NCI-H1048 (cell line): ENCODE measurements around the gene CFHR2.
"Not testable (repeated sequence)": the region's sequence is repeated elsewhere in the genome, so short reads cannot be mapped to it uniquely, and the experiment has no call there.

ENCODE experiments used
- DNase-seq: peaks from one replicate; lab custom pipeline; 2025; lab: John Stamatoyannopoulos, UW

CFHR2 gene

GRCh38 chr1:196943568-196943967 is at the start of gene CFHR2:
Gene CFHR2, plus strand, starts transcription at chr1:196943738. Its CDS starts 143 bp downstream, at chr1:196943881.
- DNase-seq, result not testable (repeated sequence)

GRCh38 chr1:196896355-196896754 is 47.2 kb upstream of the CFHR2 start:
- DNase-seq, result no peak

- DNase-seq, result no peak
Measured at GRCh38 chr1:196897158-196897828, 46.2 kb upstream of the CFHR2 start.

- no peak for DNase-seq
Measured at GRCh38 chr1:196902344-196902743, 41.2 kb upstream of the CFHR2 start.

GRCh38 chr1:196910215-196910614 is 33.3 kb upstream of the CFHR2 start:
- no peak for DNase-seq

- DNase-seq, result not testable (repeated sequence)
Measured at GRCh38 chr1:196912283-196912682, 31.3 kb upstream of the CFHR2 start.

- DNase-seq, result not testable (repeated sequence)
Measured at GRCh38 chr1:196926839-196927238, 16.7 kb upstream of the CFHR2 start.

GRCh38 chr1:196932853-196933252 is 10.7 kb upstream of the CFHR2 start:
- DNase-seq, result not testable (repeated sequence)

GRCh38 chr1:196933531-196934189 is 9.9 kb upstream of the CFHR2 start:
- no peak for DNase-seq

GRCh38 chr1:196941474-196941873 is 2.1 kb upstream of the CFHR2 start:
- not testable (repeated sequence) for DNase-seq

GRCh38 chr1:196951711-196952394 is 8.3 kb downstream of the CFHR2 start:
- DNase-seq, result no peak

GRCh38 chr1:196954778-196955177 is 11.2 kb downstream of the CFHR2 start:
- DNase-seq, result no peak

- DNase-seq, result no peak
Measured at GRCh38 chr1:196955926-196956325, 12.4 kb downstream of the CFHR2 start.

GRCh38 chr1:196960854-196961253 is 17.3 kb downstream of the CFHR2 start:
- DNase-seq, result no peak

GRCh38 chr1:196970182-196970581 is 26.6 kb downstream of the CFHR2 start:
- no peak for DNase-seq

GRCh38 chr1:196976278-196976677 is 32.7 kb downstream of the CFHR2 start:
- no peak for DNase-seq

GRCh38 chr1:196977278-196977677 is 33.7 kb downstream of the CFHR2 start, which contains the start of gene CFHR5:
Gene CFHR5, plus strand, starts transcription at chr1:196977556. Its CDS starts 109 bp downstream, at chr1:196977665.
- DNase-seq, result peak; percentile 19

GRCh38 chr1:196980859-196981258 is 37.3 kb downstream of the CFHR2 start:
- no peak for DNase-seq

GRCh38 chr1:196982247-196982646 is 38.7 kb downstream of the CFHR2 start:
- not testable (repeated sequence) for DNase-seq

GRCh38 chr1:196991919-196992651 is 48.5 kb downstream of the CFHR2 start:
- DNase-seq, result not testable (repeated sequence)

GRCh38 chr1:196993916-196994315 is 50.4 kb downstream of the CFHR2 start:
- DNase-seq, result no peak

GRCh38 chr1:196997423-196997822 is 53.9 kb downstream of the CFHR2 start:
- no peak for DNase-seq
